Stimulated activated naive CD4-positive, alpha-beta T cell (primary cell): Measurements from ENCODE around the gene PTPMT1.

Source experiments
- DNase-seq, 6 experiments: peaks; one replicate each; lab custom pipeline; 2025; lab: John Stamatoyannopoulos, UW

The PTPMT1 gene

DNA sequence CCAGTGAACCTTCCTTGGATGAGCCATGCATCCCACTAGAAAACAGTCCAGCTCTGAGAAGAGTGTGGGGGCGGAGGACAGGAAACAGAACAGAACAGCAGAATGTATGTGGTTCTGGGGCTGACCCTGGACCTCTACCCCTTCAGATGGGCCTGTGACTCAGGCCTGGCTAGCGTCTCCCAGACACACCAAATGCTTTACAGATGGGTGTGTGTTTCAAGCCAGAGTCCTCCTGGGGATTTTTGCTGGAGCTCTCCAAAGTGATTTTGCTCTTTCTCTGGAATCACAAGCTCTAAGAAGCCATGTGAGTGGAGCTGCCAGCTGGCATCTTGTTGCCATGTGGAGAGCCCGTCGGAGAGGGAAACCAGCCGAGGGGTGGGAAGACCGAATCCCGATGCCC is 42.0 kb downstream of the PTPMT1 start:
- DNase-seq: no peak

DNA sequence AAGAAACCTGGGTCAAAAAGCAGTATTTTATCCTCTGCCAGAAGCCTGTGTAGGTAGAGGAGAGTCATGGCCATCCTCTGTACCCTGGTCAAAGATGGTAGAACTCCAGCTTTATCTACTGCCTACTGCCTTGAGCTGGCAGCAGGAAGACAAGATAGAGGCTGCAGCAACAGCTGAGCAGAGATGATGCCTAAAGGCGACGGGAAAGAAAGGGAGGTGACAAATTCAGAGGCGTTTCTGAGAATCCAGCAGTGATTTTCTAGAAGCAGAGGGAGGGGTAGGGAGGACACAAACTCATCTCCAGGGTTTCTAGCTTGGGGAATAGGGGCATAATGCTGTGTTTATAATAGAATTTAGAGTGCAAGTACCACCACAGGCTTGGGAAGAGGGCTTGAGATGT is 44.3 kb downstream of the PTPMT1 start:
- no peak for DNase-seq

DNA sequence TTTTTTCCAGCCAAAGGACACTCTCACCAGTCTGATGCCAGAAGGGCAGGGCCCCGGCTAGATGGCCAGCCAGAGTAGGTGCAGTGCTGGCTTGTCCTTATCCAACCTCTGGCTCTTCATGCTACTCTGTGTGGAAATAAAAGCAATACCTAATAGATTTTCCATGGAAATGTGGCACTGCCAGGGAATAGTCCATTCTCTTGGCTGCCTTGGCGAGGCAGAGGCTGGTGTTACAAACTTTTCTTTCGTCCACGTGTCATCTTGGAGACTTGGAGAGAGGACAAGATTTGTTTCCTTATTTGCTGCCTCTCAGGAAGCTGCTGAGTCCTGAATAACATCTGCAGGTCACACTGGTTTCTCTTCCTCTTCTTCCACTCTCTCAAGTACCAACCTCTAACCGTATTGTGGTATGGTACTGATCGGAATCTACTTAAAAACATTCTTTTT is 46.0 kb downstream of the PTPMT1 start:
- DNase-seq: no peak

DNA sequence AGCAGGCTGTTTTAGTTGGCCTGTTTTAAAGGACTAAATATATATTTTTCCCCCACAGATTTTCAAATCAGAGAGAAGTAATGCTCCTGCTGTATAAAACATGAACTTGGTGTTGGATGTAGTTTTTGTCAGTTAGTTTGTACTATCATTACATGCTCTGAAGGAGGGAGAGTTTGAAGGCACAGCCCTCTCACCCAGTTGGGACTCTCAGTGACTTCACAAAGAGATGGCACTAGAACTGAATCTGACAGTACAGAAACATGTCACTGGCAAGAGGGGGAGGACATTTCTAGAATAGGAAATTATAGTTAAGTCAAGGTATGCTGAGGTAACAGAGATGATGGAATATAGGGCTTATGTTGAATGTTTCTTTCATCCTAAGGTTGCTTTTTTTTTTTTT is 49.9 kb downstream of the PTPMT1 start:
- no peak for DNase-seq

DNA sequence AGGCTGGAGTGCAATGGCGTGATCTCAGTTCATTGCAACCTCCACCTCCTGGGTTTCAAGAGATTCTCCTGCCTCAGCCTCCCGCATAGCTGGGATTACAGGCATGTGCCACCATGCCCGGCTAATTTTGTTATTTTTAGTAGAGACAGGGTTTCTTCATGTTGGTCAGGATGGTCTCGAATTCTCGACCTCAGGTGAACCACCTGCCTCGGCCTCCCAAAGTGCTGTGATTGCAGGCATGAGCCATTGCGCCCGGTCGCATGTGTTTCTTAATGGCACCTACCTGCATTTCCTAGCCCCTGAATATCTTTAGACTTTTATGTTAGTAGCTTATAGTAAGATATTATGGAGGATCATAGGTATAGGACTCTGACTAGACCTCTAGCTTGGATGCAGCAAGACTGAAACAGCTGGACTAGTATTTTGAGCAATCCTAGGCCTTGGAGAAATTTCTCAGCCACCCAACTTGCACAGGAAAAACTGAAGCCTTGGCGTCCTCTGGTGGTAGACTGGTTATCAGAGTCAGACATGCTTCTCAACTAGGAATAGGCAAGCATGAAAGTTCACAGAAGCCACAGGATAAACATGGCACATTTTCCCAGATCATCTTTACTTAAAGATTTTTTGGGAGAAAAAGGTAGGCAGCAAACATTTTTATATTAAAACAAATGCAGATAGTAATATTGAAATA is 51.5 kb downstream of the PTPMT1 start:
- no peak for DNase-seq

DNA sequence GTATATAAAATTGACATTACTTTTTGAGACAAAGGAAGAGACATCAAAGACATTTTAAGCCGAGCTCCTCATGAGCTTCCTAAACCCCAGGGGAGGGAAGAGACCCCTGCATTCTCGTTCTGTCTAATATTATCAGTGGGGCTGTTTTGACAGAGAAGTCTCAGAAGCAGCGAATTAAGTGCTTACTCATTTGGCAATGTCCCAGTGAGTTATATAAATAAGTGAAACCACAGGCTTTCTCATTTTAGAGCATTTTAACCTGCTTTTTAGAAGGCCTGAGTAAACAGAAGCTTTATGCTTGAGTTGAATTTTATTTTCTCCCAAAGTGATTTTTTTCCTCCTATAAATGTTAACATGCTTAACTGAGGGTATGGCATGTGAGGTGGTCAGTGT is 52.0 kb downstream of the PTPMT1 start:
- no peak for DNase-seq

DNA sequence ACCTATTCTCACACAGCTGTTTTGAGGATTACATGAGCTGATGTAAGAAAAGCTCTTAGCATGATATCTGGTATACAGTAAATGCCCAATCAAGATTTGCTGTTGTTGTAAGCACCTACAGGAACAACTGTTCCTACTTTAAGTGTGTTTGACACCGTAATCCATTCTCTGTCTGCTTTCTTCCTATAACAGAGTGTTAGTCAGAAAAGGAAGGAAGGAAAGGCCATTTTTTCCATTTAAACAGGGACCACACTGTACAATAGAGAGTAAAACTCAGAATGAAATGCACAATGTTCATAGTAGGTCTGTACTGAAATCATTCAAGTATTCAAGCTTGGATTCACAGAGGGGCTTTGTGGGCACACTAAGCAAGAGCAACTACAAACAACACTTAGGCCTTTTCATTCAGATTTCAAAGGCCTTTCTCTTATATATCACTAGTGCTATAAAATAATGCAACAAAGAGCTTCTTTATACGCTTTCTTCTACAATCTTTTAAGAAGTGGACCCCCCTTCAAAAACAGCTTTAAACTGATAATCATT is 55.5 kb downstream of the PTPMT1 start:
- DNase-seq: no peak
